Camera-type eye (tissue), 1 donor: Measurements from ENCODE around the gene RBFA. TPM values are rescaled to one million over a fixed set of nuclear protein-coding genes. Genes with fewer than 3 reads are reported as not detected.

Experiments
- total RNA-seq: library from RNA; depleted of rRNA; stranded (reverse); fragments of >200 nt; gene quantifications from one replicate; pipeline ENCODE4 v1.2.3, GENCODE V29; 2014

The RBFA gene
- total RNA-seq = 40.2 TPM

GRCh38 chr18:80034068-80034851 lies at the start of gene RBFA:
Gene RBFA (plus strand): TSS chr18:80034434. CDS start chr18:80034496, 62 bp downstream.

DNA sequence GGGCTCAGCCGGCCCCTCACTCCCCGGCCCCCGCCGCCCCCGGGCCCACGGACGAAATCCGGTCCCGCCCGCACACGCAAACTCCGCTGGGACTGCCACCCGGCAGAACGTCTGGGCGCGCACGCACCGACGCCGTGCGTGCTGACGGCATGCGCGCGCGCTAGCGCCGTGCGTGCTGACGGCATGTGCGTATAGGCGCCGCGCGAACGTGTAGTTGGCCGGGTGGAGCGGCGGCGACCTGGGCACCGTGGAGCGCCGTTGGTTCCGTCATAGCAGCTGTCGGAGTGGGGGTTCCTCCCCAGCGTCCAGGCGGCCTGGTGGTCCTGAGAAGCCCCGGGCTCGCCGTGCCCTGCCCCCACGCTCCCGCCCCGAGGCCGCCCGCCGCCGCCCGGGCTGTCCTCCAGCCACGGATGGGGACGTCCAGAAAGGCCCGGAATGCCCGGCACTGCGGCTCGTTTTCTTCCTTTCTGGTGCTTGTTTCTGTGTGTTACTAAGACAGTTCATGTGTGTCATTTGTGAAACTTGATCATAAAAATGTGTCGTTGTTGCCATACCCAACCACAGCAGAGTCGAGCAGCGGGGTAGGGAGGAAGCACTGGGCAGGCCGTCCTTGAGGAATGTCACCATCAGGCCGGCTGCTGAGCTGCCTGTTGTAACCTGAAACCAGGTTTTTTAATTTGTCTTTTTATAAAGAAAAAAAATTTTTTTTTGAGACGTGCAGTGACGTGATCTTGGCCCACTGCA lies 45.6 kb upstream of the RBFA start, which contains the start of gene TXNL4A:
Gene TXNL4A (minus strand): TSS at position 113 of the 744 bp plus-strand sequence. CDS start 171 bp downstream, outside the sequence.

Other genes starting within 250 kb of the RBFA start
- gene KCNG2, start 236.5 kb upstream of the RBFA start, total RNA-seq = 1.9 TPM
- 35.8 TPM for gene SLC66A2, start 82.8 kb upstream of the RBFA start, total RNA-seq
- gene HSBP1L1, start 69.8 kb upstream of the RBFA start, total RNA-seq = 6.3 TPM
- gene TXNL4A, start 45.9 kb upstream of the RBFA start, total RNA-seq = 26.2 TPM
- gene ADNP2, start 74.8 kb downstream of the RBFA start, total RNA-seq = 22.7 TPM
- 12.5 TPM for gene PARD6G, start 213.1 kb downstream of the RBFA start, total RNA-seq